ENCODE measurements around the gene EIF3F.

GRCh38 chr11:7999795-8000194 is 12.7 kb downstream of the EIF3F start:
- TF ChIP-seq CTCF (IDR thresholded peaks at IDR 0.05) = no peak
- no peak for TF ChIP-seq POLR2A (IDR thresholded peaks at IDR 0.05)
